HG02759 (cell line): ENCODE measurements around the gene IDH3A.

Source experiments
- ATAC-seq: cut with Tn5 transposase; IDR thresholded peaks from one replicate; pipeline ENCODE4 v1.9.1; 2021; ENCODE audit warnings: mild to moderate bottlenecking, moderate library complexity; ENCODE audit not compliant: unreplicated experiment

IDH3A gene

GRCh38 chr15:78149068-78149804 is at the start of gene IDH3A:
IDH3A (plus strand) TSS chr15:78149362; CDS start chr15:78149404, 42 bp downstream.
- ATAC-seq: peak; percentile 87

DNA sequence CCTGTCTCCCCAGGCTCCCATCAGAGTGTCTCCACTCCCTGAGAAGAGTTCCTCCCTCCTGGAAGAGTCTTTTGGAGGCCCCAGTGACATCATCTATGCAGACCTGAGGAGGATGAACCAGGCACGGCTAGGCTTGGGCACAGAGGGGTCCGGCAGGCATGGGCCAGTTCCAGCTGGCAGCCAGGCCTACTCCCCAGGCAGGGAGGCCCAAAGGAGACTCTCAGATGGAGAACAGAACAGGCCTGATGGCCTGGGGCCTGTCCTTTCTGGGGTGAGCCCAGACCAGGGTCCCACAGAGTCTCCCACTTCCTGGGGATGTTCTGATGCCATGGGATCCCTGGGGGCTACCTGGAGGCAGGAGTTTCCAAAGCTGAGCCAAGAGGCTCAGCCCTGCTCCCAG is 48.3 kb upstream of the IDH3A start:
- ATAC-seq: no peak

GRCh38 chr15:78101423-78102105 is 47.6 kb upstream of the IDH3A start:
- no peak for ATAC-seq

GRCh38 chr15:78102211-78102610 is 47.0 kb upstream of the IDH3A start:
- ATAC-seq: no peak

- ATAC-seq: no peak
Observed at GRCh38 chr15:78102741-78103140, 46.4 kb upstream of the IDH3A start.

- ATAC-seq: peak; percentile 73
Observed at GRCh38 chr15:78103406-78104118, 45.6 kb upstream of the IDH3A start.

DNA sequence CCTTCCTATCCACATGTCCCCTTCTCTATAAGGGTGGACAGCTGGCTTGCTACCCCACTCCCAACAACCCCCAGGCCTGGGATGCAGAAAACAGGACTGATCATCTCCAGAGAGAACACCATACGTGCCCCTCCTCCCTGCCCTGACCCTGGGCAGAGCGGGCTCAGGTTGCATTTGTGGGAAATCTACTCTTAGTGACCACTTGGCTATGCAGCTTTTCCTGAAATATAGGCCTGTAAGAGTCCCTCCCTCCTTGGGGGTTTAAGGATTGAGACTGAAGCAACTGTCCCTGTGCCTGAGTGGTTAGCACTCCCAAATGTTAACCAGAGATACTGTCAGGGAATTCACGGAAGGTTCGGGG is 45.1 kb upstream of the IDH3A start:
- peak; percentile 9 for ATAC-seq

DNA sequence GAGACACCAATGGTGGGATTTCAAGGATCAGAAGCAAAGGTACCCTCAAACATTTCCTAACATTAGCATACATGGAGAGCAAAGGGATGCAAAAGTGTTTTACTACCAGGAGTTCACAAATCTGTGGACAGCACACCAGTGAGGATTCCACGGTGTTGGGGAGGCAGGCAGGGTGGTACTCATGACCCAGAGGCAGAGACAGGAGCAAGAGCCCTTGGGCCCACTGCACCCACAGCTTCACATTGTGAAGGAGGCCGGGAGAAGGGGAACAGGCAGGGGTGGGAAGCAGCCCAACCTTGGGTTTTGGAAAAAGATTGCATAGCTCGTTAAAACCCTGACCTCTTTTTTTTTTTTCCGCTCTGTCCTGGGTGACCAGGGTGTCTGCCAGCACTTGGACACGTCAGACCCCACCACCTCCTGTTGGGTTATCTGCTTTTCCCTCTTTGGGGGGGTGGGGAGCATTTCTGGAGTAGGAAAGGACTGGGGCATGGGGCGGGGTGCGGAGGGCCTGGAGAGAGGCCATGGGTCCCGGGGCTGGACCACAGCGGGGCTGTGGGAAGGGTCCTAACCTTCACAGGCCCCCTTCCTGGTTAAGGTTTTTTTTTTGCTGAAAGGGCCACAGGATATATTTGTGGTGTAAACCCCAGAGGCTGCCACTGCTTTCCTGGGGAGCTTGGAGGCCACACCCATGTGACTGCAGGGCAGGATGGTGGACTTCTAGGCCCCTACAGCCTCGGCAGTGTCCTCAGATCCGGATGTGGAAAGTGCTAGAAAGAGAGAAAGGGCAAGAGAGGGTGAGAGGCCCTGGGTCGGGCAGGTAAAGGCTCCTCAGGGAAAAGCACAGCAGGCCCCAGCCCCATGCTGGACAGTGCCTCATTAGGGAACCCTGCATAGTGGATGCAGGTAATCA is 44.3 kb upstream of the IDH3A start:
- ATAC-seq: no peak

DNA sequence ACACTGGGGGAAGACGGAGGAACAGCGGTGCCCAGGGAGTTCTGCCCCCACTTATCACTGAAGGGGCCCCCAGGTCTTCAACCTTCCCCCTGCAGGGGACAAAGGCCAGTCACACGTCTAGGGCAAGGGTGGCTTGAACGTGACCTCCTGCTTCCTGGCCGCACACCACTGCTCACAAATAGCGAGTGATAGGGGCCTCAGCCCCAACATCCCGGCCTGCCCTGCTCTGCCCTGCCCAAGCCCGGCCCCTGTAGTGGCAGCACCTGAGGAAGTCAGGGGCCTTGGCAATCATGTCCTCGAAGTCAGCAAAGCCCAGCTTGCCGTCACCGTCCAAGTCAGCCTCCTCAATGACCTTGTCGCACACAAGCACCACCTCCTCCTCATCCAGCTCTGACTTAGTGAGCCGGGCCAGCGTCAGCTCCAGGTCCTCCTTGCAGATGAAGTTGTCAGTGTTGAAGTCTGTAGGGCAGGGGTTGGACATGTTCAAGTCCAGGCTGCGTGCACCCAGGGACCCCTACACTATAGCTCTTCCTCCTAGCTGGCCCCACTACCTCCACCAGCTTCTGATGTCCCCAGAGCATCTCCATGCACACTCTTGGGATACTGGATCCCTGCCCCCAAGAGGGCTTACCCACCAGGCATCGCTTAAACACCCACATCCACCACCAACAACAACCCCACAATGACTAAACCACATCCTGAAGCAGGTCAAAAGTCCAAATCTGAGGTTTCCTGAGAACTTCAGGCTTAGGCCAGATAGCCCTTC is 43.5 kb upstream of the IDH3A start:
- ATAC-seq: no peak

GRCh38 chr15:78107471-78107870 is 41.7 kb upstream of the IDH3A start:
- ATAC-seq: no peak

- no peak for ATAC-seq
Observed at GRCh38 chr15:78108300-78109084, 40.7 kb upstream of the IDH3A start.

DNA sequence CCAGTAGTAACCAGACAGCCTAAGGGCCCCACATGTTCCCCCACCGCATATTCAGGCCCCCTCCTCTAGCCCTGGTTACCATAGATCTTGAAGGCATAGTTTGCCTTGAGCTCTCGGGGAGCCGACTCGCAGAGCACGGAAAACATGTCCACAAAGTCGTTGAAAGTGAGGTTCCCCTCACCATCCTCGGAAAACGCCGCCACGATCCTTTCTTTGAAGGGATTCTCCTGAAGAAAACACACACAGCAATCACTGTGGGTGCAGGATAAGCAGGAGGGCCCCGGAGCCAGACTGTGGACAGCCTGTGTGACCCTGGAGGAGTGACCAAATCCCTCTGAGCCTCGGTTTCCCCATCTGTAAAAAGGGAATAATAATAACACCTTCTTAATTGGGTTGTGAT is 40.0 kb upstream of the IDH3A start:
- ATAC-seq: no peak

DNA sequence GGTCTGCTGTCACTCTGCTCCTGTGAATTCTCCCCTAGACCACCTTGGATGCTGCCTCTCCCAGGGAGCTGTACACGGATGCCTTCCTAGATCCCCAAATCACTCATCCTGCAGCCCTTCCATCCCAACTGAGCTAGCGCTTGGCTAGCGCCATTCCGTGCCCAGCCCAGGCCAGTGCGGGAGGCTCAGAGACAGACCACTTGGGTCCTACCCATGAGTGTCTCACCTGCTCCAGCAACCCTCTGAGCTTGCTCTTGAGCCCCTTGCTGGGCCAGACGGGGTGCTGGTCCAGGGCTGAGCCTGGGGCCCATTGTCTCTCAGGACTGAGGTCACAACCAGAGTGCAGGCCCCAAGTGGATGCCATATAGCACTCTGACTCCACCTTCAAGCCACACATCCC is 39.1 kb upstream of the IDH3A start:
- ATAC-seq: no peak

GRCh38 chr15:78110916-78111475 is 38.2 kb upstream of the IDH3A start:
- no peak for ATAC-seq

- ATAC-seq: no peak
Observed at GRCh38 chr15:78111788-78112187, 37.4 kb upstream of the IDH3A start.

DNA sequence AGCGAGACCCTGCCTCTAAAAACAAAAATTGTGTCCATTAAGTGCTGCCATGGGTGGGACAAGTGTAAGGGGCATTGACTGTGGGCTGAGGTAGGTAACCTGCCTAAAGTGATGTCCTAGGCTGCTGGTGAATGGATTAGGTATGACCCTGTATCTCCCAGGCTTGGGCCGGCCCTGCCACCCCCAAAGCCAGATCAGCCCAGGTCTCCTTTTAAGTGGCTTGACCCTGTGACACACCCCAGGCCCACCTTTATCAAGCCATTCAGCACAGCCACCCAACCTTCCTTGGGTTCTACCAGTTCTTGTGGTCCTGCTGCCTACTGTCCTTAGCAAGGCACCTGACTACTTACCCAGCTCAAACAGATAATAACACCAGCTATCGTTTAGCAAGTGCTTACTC is 36.6 kb upstream of the IDH3A start:
- ATAC-seq: no peak

- ATAC-seq: no peak
Observed at GRCh38 chr15:78120523-78120922, 28.6 kb upstream of the IDH3A start.

DNA sequence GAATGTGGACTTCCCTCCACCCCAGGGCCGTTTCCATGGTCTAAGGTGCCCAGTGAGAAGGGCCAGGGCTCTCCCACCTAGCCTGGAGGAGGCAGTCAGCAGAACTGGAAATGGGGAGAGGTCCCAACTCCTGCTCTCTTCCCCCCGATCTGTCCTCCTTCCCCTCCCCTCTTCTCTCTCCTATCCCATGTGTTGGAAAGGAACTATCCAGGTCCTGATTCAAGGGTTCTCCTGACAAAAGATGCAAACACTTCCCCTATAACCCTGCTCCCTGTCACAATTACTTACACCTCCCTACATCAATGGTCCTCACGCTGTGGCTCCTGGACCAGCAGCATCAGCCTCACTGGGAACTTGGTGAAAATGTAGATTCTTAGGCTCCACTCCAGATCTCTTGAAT is 23.9 kb upstream of the IDH3A start:
- no peak for ATAC-seq

GRCh38 chr15:78127882-78128281 is 21.3 kb upstream of the IDH3A start:
- ATAC-seq: no peak
